ENCODE data around the gene INPP5F. TPM values are rescaled to one million over a fixed set of nuclear protein-coding genes. Genes with fewer than 3 reads are reported as not detected.
A peak's percentile ranks its signal among the peaks of the same experiment; 100 is the strongest.

INPP5F gene
- polyA plus RNA-seq, 1 donor (not counting 4 experiments of a cell fraction or from before 2014, with no cell fraction given): 21.1 TPM

GRCh38 chr10:119860866-119861607, 135.2 kb downstream of the INPP5F start:
- Histone ChIP-seq H3K9ac (ENCODE audit: control insufficient read depth, extremely low read depth, insufficient read depth, low read length) (no peak overlapping the region), H3K4me2 (ENCODE audit: control insufficient read depth, extremely low read depth, insufficient read depth, low read depth, low read length) (no peak overlapping the region), H3K27me3 (ENCODE audit: control insufficient read depth, extremely low read depth, insufficient read depth, low read length) (no peaks in the 10 kb centered on the region), H3K9me1 (ENCODE audit: control insufficient read depth, extremely low read depth, insufficient read depth, low read length) (no peaks in the 10 kb centered on the region), H3K4me1 (ENCODE audit: control insufficient read depth, extremely low read depth, insufficient read depth, low read length) (peaks cover 3% of the 10 kb centered on the region), H3K79me2 (ENCODE audit: control insufficient read depth, insufficient read depth, low read length) (peaks cover 80% of the 10 kb centered on the region), H3K9me3 (ENCODE audit: control insufficient read depth, low read depth, low read length) (no peaks in the 10 kb centered on the region), H3K27ac (ENCODE audit: control insufficient read depth, insufficient read depth, low read length) (no peak overlapping the region), H3K4me3 (ENCODE audit: control insufficient read depth in 2 of 3, extremely low read depth in 1 of 3, insufficient read depth in 2 of 3, low read depth in 1 of 3, low read length in 3 of 3) (no peak overlapping the region), H3K36me3 (ENCODE audit: control insufficient read depth in 2 of 2, extremely low read depth in 1 of 2, insufficient read depth in 2 of 2, low read length in 2 of 2) (peaks cover 1 to 15% of the 10 kb centered on the region in 2 experiments), H2AFZ (ENCODE audit: control insufficient read depth, low read length) (no peak overlapping the region), H4K20me1 (ENCODE audit: control insufficient read depth, extremely low read depth, insufficient read depth, low read length) (peaks cover 6% of the 10 kb centered on the region)
- DNase-seq (ENCODE audit: low read depth, low spot score): no peak
- TF ChIP-seq CTCF (optimal IDR thresholded peaks at IDR 0.05 in 1 of 3, IDR thresholded peaks at IDR 0.05 in 1 of 3, conservative IDR thresholded peaks at IDR 0.05 in 1 of 3; ENCODE audit: extremely low read depth in 1 of 3, insufficient read depth in 2 of 3, low read length in 3 of 3) (no peak), EZH2 (IDR thresholded peaks at IDR 0.05; ENCODE audit: low read length) (no peak)
- dilution Hi-C loops (cut with MboI; ENCODE audit: extremely low pct_ligation_motif_present, low sequenced_read_pairs): no loop called here
- FAIRE-seq: peak; percentile 20

GRCh38 chr10:119862524-119862923, 136.7 kb downstream of the INPP5F start:
- H3K4me2 ChIP-seq (ENCODE audit: control insufficient read depth, extremely low read depth, insufficient read depth, low read depth, low read length): no peak overlapping the region
- dilution Hi-C loops (cut with MboI; ENCODE audit: extremely low pct_ligation_motif_present, low sequenced_read_pairs): no loop called here
- H3K4me3 ChIP-seq (ENCODE audit: control insufficient read depth in 2 of 3, extremely low read depth in 1 of 3, insufficient read depth in 2 of 3, low read depth in 1 of 3, low read length in 3 of 3): no peak overlapping the region
- H3K27me3 ChIP-seq (ENCODE audit: control insufficient read depth, extremely low read depth, insufficient read depth, low read length): no peaks in the 10 kb centered on the region
- peaks cover 6% of the 10 kb centered on the region for H4K20me1 ChIP-seq (ENCODE audit: control insufficient read depth, extremely low read depth, insufficient read depth, low read length)
- peaks cover 0 to 9% of the 10 kb centered on the region in 2 experiments for H3K36me3 ChIP-seq (ENCODE audit: control insufficient read depth in 2 of 2, extremely low read depth in 1 of 2, insufficient read depth in 2 of 2, low read length in 2 of 2)
- TF ChIP-seq EZH2 (IDR thresholded peaks at IDR 0.05; ENCODE audit: low read length) (no peak), CTCF (optimal IDR thresholded peaks at IDR 0.05 in 1 of 3, IDR thresholded peaks at IDR 0.05 in 1 of 3, conservative IDR thresholded peaks at IDR 0.05 in 1 of 3; ENCODE audit: extremely low read depth in 1 of 3, insufficient read depth in 2 of 3, low read length in 3 of 3) (no peak)
- no peak overlapping the region for H3K27ac ChIP-seq (ENCODE audit: control insufficient read depth, insufficient read depth, low read length)
- FAIRE-seq (no peak), DNase-seq (ENCODE audit: low read depth, low spot score) (no peak)
- peaks cover 4% of the 10 kb centered on the region for H3K4me1 ChIP-seq (ENCODE audit: control insufficient read depth, extremely low read depth, insufficient read depth, low read length)
- H3K9me3 ChIP-seq (ENCODE audit: control insufficient read depth, low read depth, low read length): no peaks in the 10 kb centered on the region
- H2AFZ ChIP-seq (ENCODE audit: control insufficient read depth, low read length): no peak overlapping the region
- H3K9me1 ChIP-seq (ENCODE audit: control insufficient read depth, extremely low read depth, insufficient read depth, low read length): no peaks in the 10 kb centered on the region
- H3K9ac ChIP-seq (ENCODE audit: control insufficient read depth, extremely low read depth, insufficient read depth, low read length): no peak overlapping the region
- H3K79me2 ChIP-seq (ENCODE audit: control insufficient read depth, insufficient read depth, low read length): peaks cover 92% of the 10 kb centered on the region
